Trophoblast cell (in vitro differentiated cells and primary cell): ENCODE results near the gene WNT4.

ENCODE experiments used
- DNase-seq, 2 donors: peaks; one replicate each; pipeline ENCODE4 v3.0.0-alpha.2; 2016
- H2AFZ ChIP-seq: 2 replicates; pipeline ENCODE4 v1.6.1; 2013; ENCODE audit warnings: low read length, moderate library complexity, mild to moderate bottlenecking; ENCODE audit not compliant: insufficient read depth, poor library complexity
- H2AK5ac ChIP-seq: 2 replicates; pipeline ENCODE4 v1.6.1; 2013; ENCODE audit warnings: mild to moderate bottlenecking, low read length
- H2BK120ac ChIP-seq: 2 replicates; pipeline ENCODE4 v1.6.1; 2013; ENCODE audit warnings: low read length, mild to moderate bottlenecking, moderate library complexity; ENCODE audit not compliant: insufficient read depth, poor library complexity
- H2BK12ac ChIP-seq: 2 replicates; pipeline ENCODE4 v1.6.1; 2013; ENCODE audit warnings: mild to moderate bottlenecking, low read length, moderate library complexity
- H2BK5ac ChIP-seq: 2 replicates; pipeline ENCODE4 v1.6.1; 2013; ENCODE audit warnings: low read length, low read depth, moderate library complexity, mild to moderate bottlenecking; ENCODE audit not compliant: poor library complexity
- H3K14ac ChIP-seq: 2 replicates; pipeline ENCODE4 v1.6.1; 2013; ENCODE audit warnings: mild to moderate bottlenecking, low read length
- H3K18ac ChIP-seq: 2 replicates; pipeline ENCODE4 v1.6.1; 2013; ENCODE audit warnings: mild to moderate bottlenecking, low read length
- H3K23ac ChIP-seq: 2 replicates; pipeline ENCODE4 v1.6.1; 2013; ENCODE audit warnings: low read length
- H3K27ac ChIP-seq: 2 replicates; pipeline ENCODE4 v1.5.1; 2013; ENCODE audit warnings: low read depth, mild to moderate bottlenecking, inconsistent platforms, low read length, moderate library complexity
- H3K27me3 ChIP-seq: 2 replicates; pipeline ENCODE4 v1.6.1; 2013; ENCODE audit warnings: inconsistent platforms, mild to moderate bottlenecking, low read length, moderate library complexity; ENCODE audit not compliant: insufficient read depth
- H3K36me3 ChIP-seq, 2 experiments: 1 replicate in 1 of 2; 2 replicates in 1 of 2; pipeline ENCODE4 v1.6.1; 2013; ENCODE audit warnings: low read length in 2 of 2, mild to moderate bottlenecking in 2 of 2, moderate library complexity in 1 of 2; ENCODE audit not compliant: insufficient read depth in 2 of 2, control insufficient read depth in 1 of 2
- H3K4ac ChIP-seq: 2 replicates; pipeline ENCODE4 v1.6.1; 2013; ENCODE audit warnings: low read depth, mild to moderate bottlenecking, low read length, moderate library complexity
- H3K4me1 ChIP-seq, 2 experiments: 1 replicate in 1 of 2; 2 replicates in 1 of 2; pipeline ENCODE4 v1.6.1; 2013; ENCODE audit warnings: low read length in 2 of 2, mild to moderate bottlenecking in 2 of 2, moderate library complexity in 1 of 2; ENCODE audit not compliant: insufficient read depth in 2 of 2, control insufficient read depth in 1 of 2
- H3K4me2 ChIP-seq: 2 replicates; pipeline ENCODE4 v1.6.1; 2013; ENCODE audit warnings: inconsistent platforms, mild to moderate bottlenecking, low read length, moderate library complexity
- H3K4me3 ChIP-seq: 2 replicates; pipeline ENCODE4 v1.5.1; 2013; ENCODE audit warnings: mild to moderate bottlenecking, low read depth, low read length, inconsistent platforms
- H3K79me1 ChIP-seq: one replicate; pipeline ENCODE4 v1.6.1; 2013; ENCODE audit warnings: low read length
- H3K79me2 ChIP-seq: 2 replicates; pipeline ENCODE4 v1.6.1; 2013; ENCODE audit warnings: low read length, mild to moderate bottlenecking; ENCODE audit not compliant: control insufficient read depth, insufficient read depth, poor library complexity
- H3K9ac ChIP-seq: 2 replicates; pipeline ENCODE4 v1.6.1; 2013; ENCODE audit warnings: mild to moderate bottlenecking, low read length
- H3K9me3 ChIP-seq: 2 replicates; pipeline ENCODE4 v1.6.1; 2013; ENCODE audit warnings: low read depth, mild to moderate bottlenecking, control low read depth, inconsistent platforms, low read length; ENCODE audit not compliant: insufficient read depth
- H4K12ac ChIP-seq: 2 replicates; pipeline ENCODE4 v1.6.1; 2013; ENCODE audit warnings: low read depth, mild to moderate bottlenecking, low read length, moderate library complexity
- H4K8ac ChIP-seq: 2 replicates; pipeline ENCODE4 v1.6.1; 2013; ENCODE audit warnings: low read depth, mild to moderate bottlenecking, low read length, moderate library complexity
- H4K91ac ChIP-seq: one replicate; pipeline ENCODE4 v1.6.1; 2013; ENCODE audit warnings: low read depth, mild to moderate bottlenecking, low read length, moderate library complexity
- WGBS: extraction: QIAGEN DNeasy Blood & Tissue Kit; methylation state at CpG from one replicate; pipeline ENCODE4 v1.1.7; 2013; ENCODE audit warnings: missing lambda C conversion rate; ENCODE audit not compliant: insufficient read length, insufficient coverage; ENCODE audit errors: extremely low coverage; 5-methylcytosine and 5-hydroxymethylcytosine counted together

The WNT4 gene

GRCh38 chr1:22128392-22128791 lies 14.5 kb downstream of the WNT4 start:
- Histone ChIP-seq H3K9me3 (peaks cover 3% of the 10 kb centered on the region), H3K4ac (no peak overlapping the region), H3K27me3 (no peaks in the 10 kb centered on the region), H3K4me1 (peaks cover 0 to 11% of the 10 kb centered on the region in 2 experiments), H3K23ac (no peak overlapping the region), H3K4me3 (no peak overlapping the region), H3K79me1 (peaks cover 2% of the 10 kb centered on the region), H3K36me3 (peaks cover 12 to 17% of the 10 kb centered on the region in 2 experiments), H2AK5ac (no peak overlapping the region), H3K79me2 (no peaks in the 10 kb centered on the region), H4K12ac (no peak overlapping the region), H3K27ac (no peak overlapping the region), H3K18ac (no peak overlapping the region), H4K8ac (no peak overlapping the region), H2BK120ac (no peak overlapping the region), H3K4me2 (no peak overlapping the region), H3K9ac (no peak overlapping the region), H2AFZ (no peak overlapping the region), H3K14ac (no peak overlapping the region), H2BK12ac (no peak overlapping the region), H2BK5ac (no peak overlapping the region), H4K91ac (no peak overlapping the region)
- no peak for DNase-seq
- WGBS: no CpG with 5 or more reads among the region's 12 CpGs

- H3K4me1 ChIP-seq: peaks cover 6 to 17% of the 10 kb centered on the region in 2 experiments
- no peak overlapping the region for H3K23ac ChIP-seq
- WGBS: no CpG with 5 or more reads among the region's 3 CpGs
- peaks cover 12 to 17% of the 10 kb centered on the region in 2 experiments for H3K36me3 ChIP-seq
- no peaks in the 10 kb centered on the region for H3K27me3 ChIP-seq
- H3K18ac ChIP-seq: no peak overlapping the region
- H4K12ac ChIP-seq: no peak overlapping the region
- no peak overlapping the region for H3K9ac ChIP-seq
- peaks cover under 1% of the 10 kb centered on the region for H3K79me2 ChIP-seq
- H2BK12ac ChIP-seq: no peak overlapping the region
- no peak overlapping the region for H3K4ac ChIP-seq
- no peak overlapping the region for H4K8ac ChIP-seq
- H3K4me3 ChIP-seq: no peak overlapping the region
- H2AFZ ChIP-seq: no peak overlapping the region
- no peak overlapping the region for H3K27ac ChIP-seq
- no peak overlapping the region for H2BK5ac ChIP-seq
- DNase-seq: no peak
- H3K4me2 ChIP-seq: no peak overlapping the region
- H2AK5ac ChIP-seq: no peak overlapping the region
- peaks cover 6% of the 10 kb centered on the region for H3K79me1 ChIP-seq
- no peak overlapping the region for H3K14ac ChIP-seq
- H2BK120ac ChIP-seq: no peak overlapping the region
- H4K91ac ChIP-seq: no peak overlapping the region
- H3K9me3 ChIP-seq: peaks cover 3% of the 10 kb centered on the region
These were observed 15.2 kb downstream of the WNT4 start for GRCh38 chr1:22127731-22128130.

GRCh38 chr1:22127248-22127647 lies 15.6 kb downstream of the WNT4 start:
- Histone ChIP-seq H2AK5ac (no peak overlapping the region), H3K4me3 (no peak overlapping the region), H2AFZ (no peak overlapping the region), H3K27ac (no peak overlapping the region), H3K4me1 (peaks cover 11 to 22% of the 10 kb centered on the region in 2 experiments), H3K4ac (no peak overlapping the region), H3K79me2 (peaks cover 5% of the 10 kb centered on the region), H3K23ac (no peak overlapping the region), H2BK120ac (no peak overlapping the region), H3K27me3 (no peaks in the 10 kb centered on the region), H2BK12ac (no peak overlapping the region), H3K4me2 (no peak overlapping the region), H2BK5ac (no peak overlapping the region), H4K8ac (no peak overlapping the region), H3K14ac (no peak overlapping the region), H3K9me3 (peaks cover 3% of the 10 kb centered on the region), H4K12ac (no peak overlapping the region), H4K91ac (no peak overlapping the region), H3K79me1 (peaks cover 10% of the 10 kb centered on the region), H3K36me3 (peaks cover 12 to 17% of the 10 kb centered on the region in 2 experiments), H3K18ac (no peak overlapping the region), H3K9ac (no peak overlapping the region)
- WGBS: no CpG with 5 or more reads among the region's 6 CpGs
- DNase-seq: no peak

- H3K23ac ChIP-seq: no peak overlapping the region
- no peak overlapping the region for H3K27ac ChIP-seq
- no peak overlapping the region for H2BK120ac ChIP-seq
- peaks cover 9% of the 10 kb centered on the region for H3K79me1 ChIP-seq
- no peak overlapping the region for H3K9ac ChIP-seq
- H3K14ac ChIP-seq: no peak overlapping the region
- no peak overlapping the region for H4K12ac ChIP-seq
- DNase-seq: no peak
- no peak overlapping the region for H3K4ac ChIP-seq
- H3K27me3 ChIP-seq: no peaks in the 10 kb centered on the region
- no peak overlapping the region for H4K91ac ChIP-seq
- no peak overlapping the region for H3K4me3 ChIP-seq
- no peak overlapping the region for H4K8ac ChIP-seq
- peaks cover 2% of the 10 kb centered on the region for H3K9me3 ChIP-seq
- peaks cover 5% of the 10 kb centered on the region for H3K79me2 ChIP-seq
- peaks cover 12 to 17% of the 10 kb centered on the region in 2 experiments for H3K36me3 ChIP-seq
- WGBS: no CpG with 5 or more reads among the region's 12 CpGs
- no peak overlapping the region for H2BK5ac ChIP-seq
- H3K18ac ChIP-seq: no peak overlapping the region
- H3K4me2 ChIP-seq: no peak overlapping the region
- no peak overlapping the region for H2AK5ac ChIP-seq
- peaks cover 18 to 26% of the 10 kb centered on the region in 2 experiments for H3K4me1 ChIP-seq
- no peak overlapping the region for H2AFZ ChIP-seq
- no peak overlapping the region for H2BK12ac ChIP-seq
These were observed 16.4 kb downstream of the WNT4 start for GRCh38 chr1:22126531-22126930.
